Tibial nerve (tissue), 4 donors: ENCODE data around the gene UMAD1. TPM values are rescaled to one million over a fixed set of nuclear protein-coding genes. Genes with fewer than 3 reads are reported as not detected.
"Not testable (repeated sequence)": the region's sequence is repeated elsewhere in the genome, so short reads cannot be mapped to it uniquely, and the experiment has no call there.

Source experiments
- DNase-seq, 2 donors: peaks; one replicate each; pipeline ENCODE4 v3.0.0-alpha.2; 2019; ENCODE audit warnings: low spot score in 2 of 2
- H3K27ac ChIP-seq, 4 donors: fragments of 200-600 bp; sonication (generic) in 3 of 4; one replicate each; pipeline ENCODE4 v1.5.1; 2017 to 2019; ENCODE audit warnings: mild to moderate bottlenecking in 1 of 4
- H3K27me3 ChIP-seq, 2 donors: fragments of 200-600 bp; sonication (generic) in 1 of 2; one replicate each; pipeline versions ENCODE4 v1.5.1 to v1.6.0; 2017 to 2019
- H3K36me3 ChIP-seq, 3 donors: fragments of 200-600 bp; sonication (generic); one replicate each; pipeline ENCODE4 v1.5.1; 2018 to 2019
- H3K4me1 ChIP-seq, 4 donors: fragments of 200-600 bp; sonication (generic) in 3 of 4; one replicate each; pipeline ENCODE4 v1.5.1; 2017 to 2019
- H3K4me3 ChIP-seq, 4 donors: fragments of 200-600 bp; sonication (generic) in 3 of 4; one replicate each; pipeline ENCODE4 v1.5.1; 2017 to 2019; ENCODE audit warnings: mild to moderate bottlenecking in 1 of 4, moderate library complexity in 1 of 4
- H3K9me3 ChIP-seq, 4 donors: fragments of 200-600 bp; sonication (generic) in 3 of 4; one replicate each; pipeline ENCODE4 v1.5.1; 2017 to 2019
- EP300 ChIP-seq, 2 donors: sonication (generic); formaldehyde crosslinking; IDR thresholded peaks; one replicate each; pipeline ENCODE4 v1.6.1; 2017; ENCODE audit warnings: antibody characterized with exemption in 2 of 2, mild to moderate bottlenecking in 1 of 2
- POLR2A ChIP-seq, 2 donors: fragments of 450-650 bp; IDR thresholded peaks; one replicate each; pipeline ENCODE4 v1.6.1; 2017; ENCODE audit warnings: antibody characterized with exemption in 2 of 2, mild to moderate bottlenecking in 2 of 2, moderate library complexity in 2 of 2
- WGBS, 2 donors: methylation state at CpG; one replicate each; pipeline ENCODE4 v1.1.5; 2018; 5-methylcytosine and 5-hydroxymethylcytosine counted together
- total RNA-seq, 4 donors: library from RNA; depleted of rRNA; stranded (reverse); fragments of >200 nt; gene quantifications; one replicate each; pipeline ENCODE4 v1.1.0, GENCODE V29; 2016
- TF ChIP-seq, protein P1 (sequence below), 5 experiments: fragments of 200-600 bp in 3 of 5; fragments of 450-650 bp in 2 of 5; sonication (generic) in 3 of 5; IDR thresholded peaks; one replicate each; pipeline ENCODE4 v1.5.1; 2016 to 2019; ENCODE audit warnings: antibody characterized with exemption in 5 of 5, mild to moderate bottlenecking in 3 of 5, moderate library complexity in 2 of 5

Gene UMAD1
- total RNA-seq, 4 donors from 2014 or later: 6.0 to 14.9 (median 10.2) TPM

DNA sequence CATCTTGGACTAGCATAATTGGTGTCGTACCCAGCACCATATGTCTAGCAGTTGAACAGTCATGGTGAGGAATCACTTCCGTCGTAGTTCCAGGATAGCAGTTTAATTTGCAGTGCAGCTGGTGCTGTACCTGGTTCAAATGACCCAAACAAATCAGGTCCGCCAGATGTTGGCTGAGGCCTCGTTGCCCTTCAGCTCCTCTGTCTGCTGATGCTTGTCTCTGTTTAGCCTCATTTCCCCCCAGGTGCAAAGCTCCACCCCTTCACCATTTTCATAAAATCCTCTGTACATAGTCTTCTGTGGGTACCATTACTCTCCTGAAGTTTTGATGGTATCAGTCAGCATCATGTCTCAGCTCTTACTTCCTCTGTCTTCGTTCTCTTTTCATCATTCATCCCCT is 35.1 kb downstream of the UMAD1 start:
- no peak for DNase-seq
- Histone ChIP-seq H3K27ac (no peak overlapping the region), H3K4me1 (peaks cover 0 to 1% (median 0%) of the 10 kb centered on the region in 4 donors), H3K27me3 (no peaks in the 10 kb centered on the region), H3K9me3 (no peaks in the 10 kb centered on the region), H3K36me3 (peaks cover 0 to 10% (median 4%) of the 10 kb centered on the region in 3 donors), H3K4me3 (no peak overlapping the region)
- no peak for TF ChIP-seq EP300 (IDR thresholded peaks at IDR 0.05)
- TF ChIP-seq POLR2A (IDR thresholded peaks at IDR 0.05): no peak
- TF ChIP-seq, protein P1, sequence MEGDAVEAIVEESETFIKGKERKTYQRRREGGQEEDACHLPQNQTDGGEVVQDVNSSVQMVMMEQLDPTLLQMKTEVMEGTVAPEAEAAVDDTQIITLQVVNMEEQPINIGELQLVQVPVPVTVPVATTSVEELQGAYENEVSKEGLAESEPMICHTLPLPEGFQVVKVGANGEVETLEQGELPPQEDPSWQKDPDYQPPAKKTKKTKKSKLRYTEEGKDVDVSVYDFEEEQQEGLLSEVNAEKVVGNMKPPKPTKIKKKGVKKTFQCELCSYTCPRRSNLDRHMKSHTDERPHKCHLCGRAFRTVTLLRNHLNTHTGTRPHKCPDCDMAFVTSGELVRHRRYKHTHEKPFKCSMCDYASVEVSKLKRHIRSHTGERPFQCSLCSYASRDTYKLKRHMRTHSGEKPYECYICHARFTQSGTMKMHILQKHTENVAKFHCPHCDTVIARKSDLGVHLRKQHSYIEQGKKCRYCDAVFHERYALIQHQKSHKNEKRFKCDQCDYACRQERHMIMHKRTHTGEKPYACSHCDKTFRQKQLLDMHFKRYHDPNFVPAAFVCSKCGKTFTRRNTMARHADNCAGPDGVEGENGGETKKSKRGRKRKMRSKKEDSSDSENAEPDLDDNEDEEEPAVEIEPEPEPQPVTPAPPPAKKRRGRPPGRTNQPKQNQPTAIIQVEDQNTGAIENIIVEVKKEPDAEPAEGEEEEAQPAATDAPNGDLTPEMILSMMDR (IDR thresholded peaks at IDR 0.05): no peak
- WGBS, 2 donors: 77 to 88% methylated on average over 6 of the region's 6 CpGs

GRCh38 chr7:7679640-7680039 is 39.1 kb downstream of the UMAD1 start:
- peaks cover 0 to 10% (median 4%) of the 10 kb centered on the region in 3 donors for H3K36me3 ChIP-seq
- H3K4me3 ChIP-seq, H3K27ac ChIP-seq, DNase-seq, H3K9me3 ChIP-seq, H3K27me3 ChIP-seq: not testable (repeated sequence)
- WGBS, 2 donors: 93 to 99% methylated on average over 2 of the region's 2 CpGs
- peaks cover 0 to 33% (median 4%) of the 10 kb centered on the region in 4 donors for H3K4me1 ChIP-seq

GRCh38 chr7:7681191-7681935 is 40.8 kb downstream of the UMAD1 start:
- H3K9me3 ChIP-seq: no peaks in the 10 kb centered on the region
- H3K4me1 ChIP-seq: peaks cover 0 to 33% (median 4%) of the 10 kb centered on the region in 4 donors
- H3K36me3 ChIP-seq: no peaks in the 10 kb centered on the region
- H3K27me3 ChIP-seq: no peaks in the 10 kb centered on the region
- WGBS, 2 donors: 28 to 32% methylated on average over 7 of the region's 7 CpGs
- peak overlapping the region; percentile 1 to 83 (median 60) for H3K27ac ChIP-seq
- H3K4me3 ChIP-seq: peak overlapping the region in 1 of 4 donors; percentile 13
- peak in 1 of 2 donors; percentile 92 for DNase-seq
- TF ChIP-seq, protein P1 (IDR thresholded peaks at IDR 0.05): peak; percentile 49 to 75 (median 63)
- TF ChIP-seq EP300 (IDR thresholded peaks at IDR 0.05): no peak
- TF ChIP-seq POLR2A (IDR thresholded peaks at IDR 0.05): no peak

GRCh38 chr7:7681936-7682329 is 41.4 kb downstream of the UMAD1 start:
- Histone ChIP-seq H3K9me3 (no peaks in the 10 kb centered on the region), H3K27me3 (no peaks in the 10 kb centered on the region), H3K4me1 (peaks cover 0 to 36% (median 4%) of the 10 kb centered on the region in 4 donors), H3K27ac (peak overlapping the region; percentile 1 to 83 (median 56)), H3K36me3 (no peaks in the 10 kb centered on the region), H3K4me3 (no peak overlapping the region)
- TF ChIP-seq EP300 (IDR thresholded peaks at IDR 0.05): no peak
- no peak for TF ChIP-seq POLR2A (IDR thresholded peaks at IDR 0.05)
- TF ChIP-seq, protein P1 (IDR thresholded peaks at IDR 0.05): no peak
- DNase-seq: no peak

- no peaks in the 10 kb centered on the region for H3K27me3 ChIP-seq
- no peak for DNase-seq
- peaks cover 0 to 44% (median 5%) of the 10 kb centered on the region in 4 donors for H3K4me1 ChIP-seq
- TF ChIP-seq EP300 (IDR thresholded peaks at IDR 0.05) (no peak), POLR2A (IDR thresholded peaks at IDR 0.05) (no peak)
- TF ChIP-seq, protein P1 (IDR thresholded peaks at IDR 0.05): no peak
- peak overlapping the region in 1 of 4 donors; percentile 9 for H3K4me3 ChIP-seq
- peak overlapping the region in 3 of 4 donors; percentile 25 to 83 (median 80) for H3K27ac ChIP-seq
- H3K9me3 ChIP-seq: no peaks in the 10 kb centered on the region
- WGBS, 2 donors: 45 to 48% methylated on average over 5 of the region's 5 CpGs
- no peaks in the 10 kb centered on the region for H3K36me3 ChIP-seq
Observed at GRCh38 chr7:7682861-7683260, 42.3 kb downstream of the UMAD1 start.
